ENCODE measurements around the gene NPBWR2. TPM values are rescaled to one million over a fixed set of nuclear protein-coding genes. Genes with fewer than 3 reads are reported as not detected.
"Not testable (repeated sequence)": the region's sequence is repeated elsewhere in the genome, so short reads cannot be mapped to it uniquely, and the experiment has no call there.

Gene NPBWR2
- polyA plus RNA-seq, 5 donors: not detected

DNA sequence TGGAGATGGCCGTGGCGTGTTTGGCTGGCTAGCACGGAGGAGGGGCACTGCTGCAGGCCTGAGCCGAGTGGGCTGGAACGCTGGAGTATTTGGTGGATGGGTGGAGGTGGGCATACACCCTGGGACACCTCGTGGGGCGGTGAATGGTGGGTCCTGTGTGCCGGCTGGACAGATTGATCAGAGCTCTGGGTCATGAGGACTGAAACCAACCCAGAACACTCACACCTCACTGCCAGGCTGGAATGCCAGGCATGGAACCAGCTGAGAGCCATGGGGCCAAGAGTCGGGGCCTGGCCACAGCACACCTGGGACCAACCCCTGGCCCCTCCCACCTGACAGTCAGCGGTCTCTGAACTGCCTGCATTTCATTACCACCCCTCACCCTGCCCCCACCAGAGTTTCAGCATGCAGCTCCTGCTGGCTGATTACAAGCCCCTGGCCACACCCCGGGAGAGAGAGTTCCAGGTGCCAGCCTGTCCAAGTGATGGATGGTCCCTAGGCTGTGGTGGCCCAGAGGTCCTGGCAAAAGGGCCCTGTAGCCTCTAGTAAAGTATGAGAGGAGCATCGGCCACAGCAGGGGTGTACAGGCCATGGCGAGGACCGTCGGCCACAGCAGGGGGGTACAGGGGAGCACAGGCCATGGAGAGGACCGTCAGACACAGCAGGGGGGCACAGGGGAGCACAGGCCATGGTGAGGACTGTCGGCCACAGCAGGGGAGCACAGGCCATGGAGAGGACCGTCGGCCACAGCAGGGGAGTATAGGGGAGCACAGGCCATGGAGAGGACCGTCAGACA lies 3.3 kb downstream of the NPBWR2 start:
- no peak for DNase-seq

DNA sequence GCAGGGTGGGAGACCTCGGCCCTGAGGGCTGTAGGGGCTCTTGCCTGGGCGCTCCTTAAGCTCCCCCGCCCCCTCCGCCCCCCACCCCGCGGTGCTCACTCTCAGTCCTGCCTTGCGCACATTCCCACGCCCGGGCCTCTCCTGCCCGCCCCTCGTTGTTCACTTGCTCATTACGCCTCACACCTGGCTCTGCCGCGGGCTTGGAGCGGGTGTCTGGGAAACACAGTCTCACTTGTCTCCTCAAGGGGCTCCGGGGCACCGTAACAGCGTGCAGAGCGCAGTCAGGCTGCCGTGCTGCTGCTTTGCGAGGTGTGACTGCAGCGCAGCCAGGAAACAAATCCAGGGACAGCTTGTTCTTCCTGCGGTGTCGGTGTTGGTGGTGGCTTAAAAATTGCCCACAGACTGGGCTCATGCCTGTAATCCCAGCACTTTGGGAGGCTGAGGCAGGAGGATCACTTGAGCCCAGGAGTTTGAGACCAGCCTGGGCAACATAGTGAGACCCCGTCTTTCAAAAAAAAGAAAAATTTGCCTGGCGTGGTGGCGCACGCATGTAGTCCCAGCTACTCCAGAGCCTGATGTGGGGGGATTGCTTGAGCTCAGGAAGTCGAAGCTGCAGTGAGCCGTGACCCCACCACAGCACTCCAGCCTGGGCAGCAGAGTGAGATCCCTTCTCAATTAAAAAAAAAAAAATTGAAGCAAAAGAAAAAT lies 4.6 kb downstream of the NPBWR2 start:
- DNase-seq: no peak

DNA sequence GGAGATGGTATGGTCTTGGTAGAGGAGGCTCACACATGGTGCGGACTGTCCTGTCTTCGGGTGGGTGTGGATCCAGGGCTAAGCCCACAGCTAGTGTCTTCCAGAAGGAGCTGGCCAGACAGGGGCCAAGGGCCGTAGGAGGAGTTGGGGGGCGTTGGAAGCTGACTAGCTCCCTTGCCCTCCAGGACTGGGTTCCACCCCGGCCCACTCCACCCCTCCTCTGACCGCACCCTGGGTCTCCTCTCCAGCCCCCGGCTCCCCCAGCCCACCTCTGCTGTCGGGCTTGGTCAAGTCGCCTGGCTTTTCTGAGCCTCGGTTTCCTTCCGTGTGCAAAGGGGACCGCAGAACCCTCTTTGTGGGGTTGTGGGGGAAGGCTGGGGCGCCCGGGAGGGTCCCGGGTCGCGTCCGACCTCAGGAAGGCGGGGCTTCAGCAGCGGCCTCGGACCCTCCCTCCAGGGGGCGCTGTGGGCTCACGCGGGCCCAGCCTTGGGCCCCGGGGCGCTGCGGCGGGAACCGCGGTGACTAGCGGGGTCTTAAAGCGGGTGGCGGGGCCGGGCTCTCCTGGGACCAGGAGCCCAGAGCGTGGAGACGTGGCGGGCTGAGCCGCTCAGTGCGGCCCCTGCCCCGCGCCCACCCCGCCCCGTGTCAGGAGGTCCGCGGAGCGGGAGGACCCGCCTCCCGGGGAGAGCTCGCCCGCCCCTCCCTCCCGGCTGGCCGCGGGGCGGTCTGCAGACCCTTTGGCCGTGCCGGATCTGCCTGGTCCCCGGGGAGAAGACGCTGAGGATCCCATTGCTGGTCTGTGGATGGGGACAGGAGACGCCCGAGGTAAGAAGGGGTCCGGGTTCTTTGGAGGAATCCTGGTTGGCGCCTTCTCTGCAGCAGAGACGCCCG lies 5.4 kb downstream of the NPBWR2 start:
- DNase-seq: no peak

DNA sequence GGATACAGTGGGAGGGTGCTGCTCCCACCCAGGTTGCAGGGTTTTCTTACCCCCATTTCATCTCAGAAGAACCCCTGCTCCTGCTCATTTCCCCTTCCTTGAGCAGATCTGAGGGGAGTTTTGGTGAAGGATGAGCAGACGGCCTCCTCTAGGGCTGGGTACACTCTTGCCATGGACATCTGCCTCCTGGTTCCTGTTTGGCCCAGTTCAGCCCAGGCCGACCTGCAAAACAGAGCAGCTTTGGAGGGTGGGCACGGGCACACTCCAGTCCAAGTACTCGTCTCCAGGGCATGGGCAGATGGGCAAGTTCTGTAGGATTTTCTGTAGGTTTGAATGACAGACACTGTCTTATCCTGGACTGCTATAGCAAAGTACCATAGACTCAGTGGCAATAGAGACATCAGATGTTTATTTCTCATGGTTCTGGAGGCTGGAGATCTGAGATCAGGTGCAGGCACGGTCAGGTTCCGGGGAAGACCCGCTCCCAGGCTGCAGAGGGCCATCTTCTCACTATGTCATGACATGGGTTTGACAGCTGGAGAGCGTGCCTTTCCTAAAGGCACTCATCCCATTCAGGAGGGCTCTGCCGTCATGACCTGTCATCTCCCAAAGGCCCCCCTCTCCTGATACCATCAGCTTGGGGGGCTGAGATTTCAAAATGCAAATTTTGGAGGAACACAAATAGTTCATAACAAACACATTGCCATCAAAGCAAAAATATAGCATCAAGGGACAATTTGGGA lies 6.2 kb downstream of the NPBWR2 start:
- DNase-seq: no peak

DNA sequence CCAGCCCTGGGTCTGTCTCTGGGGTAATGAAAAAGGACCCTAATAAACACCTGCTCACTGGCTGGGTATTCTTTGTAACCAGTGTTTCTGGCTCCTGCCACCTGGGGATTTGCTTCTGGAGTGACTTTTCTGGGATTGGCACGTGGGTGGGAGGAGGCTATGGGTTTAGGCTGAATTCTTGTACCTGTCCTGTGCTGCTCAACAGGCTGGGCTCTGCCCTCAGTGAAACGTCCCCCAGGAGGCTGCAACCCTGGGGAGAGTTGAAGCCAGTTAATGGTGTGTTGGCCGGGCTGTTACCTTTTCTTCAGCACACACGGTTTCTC lies 6.8 kb downstream of the NPBWR2 start:
- DNase-seq: no peak

DNA sequence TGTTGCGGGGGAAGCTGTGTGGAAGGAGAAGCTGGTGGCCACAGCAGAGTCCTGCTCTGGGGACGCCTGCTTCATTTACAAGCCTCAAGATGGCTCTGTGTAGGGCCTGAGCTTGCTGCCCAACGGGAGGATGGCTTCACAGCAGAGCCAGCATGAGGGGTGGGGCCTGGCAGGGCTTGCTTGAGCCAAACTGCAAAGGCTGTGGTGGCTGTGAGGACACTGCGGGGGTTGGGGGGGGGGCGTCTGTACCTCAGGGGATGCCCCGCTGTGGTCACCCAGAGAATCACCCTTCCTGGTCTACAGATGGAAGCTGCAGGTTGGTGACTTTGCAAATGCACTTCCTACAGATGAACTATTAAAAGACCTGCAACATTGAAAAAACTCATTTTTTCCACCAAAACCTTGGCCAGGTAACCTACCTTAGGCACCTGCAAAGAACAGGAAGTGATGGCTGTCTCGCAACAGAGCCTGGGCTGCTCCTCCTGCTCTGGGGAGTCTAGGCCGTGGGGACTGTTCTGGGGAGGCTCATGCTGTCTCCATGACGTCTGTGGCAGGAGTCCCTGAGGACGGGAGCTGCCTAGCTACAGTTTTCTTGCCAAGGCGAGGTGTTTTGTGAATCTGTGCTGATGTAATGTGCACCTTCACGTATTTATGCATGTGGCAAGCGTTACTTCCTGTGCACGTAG lies 7.3 kb downstream of the NPBWR2 start:
- no peak for DNase-seq

DNA sequence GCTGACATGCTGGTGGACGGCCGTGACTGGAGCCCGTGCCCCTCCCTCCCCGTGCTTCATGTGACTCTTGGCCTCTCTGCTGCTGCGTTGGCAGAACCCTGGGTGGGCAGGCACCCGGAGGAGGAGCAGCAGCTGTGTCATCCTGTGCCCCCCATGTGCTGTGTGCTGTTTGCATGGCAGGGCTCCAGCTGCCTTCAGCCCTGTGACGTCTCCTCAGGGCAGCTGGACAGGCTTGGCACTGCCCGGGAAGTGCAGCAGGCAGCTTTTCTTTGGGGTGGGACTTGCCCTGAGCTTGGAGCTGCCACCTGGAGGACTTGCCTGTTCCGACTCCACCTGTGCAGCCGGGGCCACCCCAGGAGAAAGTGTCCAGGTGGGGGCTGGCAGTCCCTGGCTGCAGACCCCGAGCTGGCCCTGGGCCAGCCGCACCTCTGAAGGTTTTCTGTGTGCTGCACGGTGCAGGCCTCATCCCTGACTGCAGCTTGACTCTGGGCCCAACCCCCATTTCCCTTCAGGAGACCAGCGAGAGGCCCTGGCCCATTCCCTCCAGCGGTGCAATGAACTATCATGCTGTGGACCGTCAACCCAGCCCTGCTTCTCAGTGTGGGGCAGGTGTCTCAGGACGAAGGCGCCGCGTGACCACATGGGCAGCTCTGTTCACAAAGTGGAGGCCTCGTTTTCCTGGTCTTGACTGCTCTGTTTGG lies 8.1 kb downstream of the NPBWR2 start:
- no peak for DNase-seq

DNA sequence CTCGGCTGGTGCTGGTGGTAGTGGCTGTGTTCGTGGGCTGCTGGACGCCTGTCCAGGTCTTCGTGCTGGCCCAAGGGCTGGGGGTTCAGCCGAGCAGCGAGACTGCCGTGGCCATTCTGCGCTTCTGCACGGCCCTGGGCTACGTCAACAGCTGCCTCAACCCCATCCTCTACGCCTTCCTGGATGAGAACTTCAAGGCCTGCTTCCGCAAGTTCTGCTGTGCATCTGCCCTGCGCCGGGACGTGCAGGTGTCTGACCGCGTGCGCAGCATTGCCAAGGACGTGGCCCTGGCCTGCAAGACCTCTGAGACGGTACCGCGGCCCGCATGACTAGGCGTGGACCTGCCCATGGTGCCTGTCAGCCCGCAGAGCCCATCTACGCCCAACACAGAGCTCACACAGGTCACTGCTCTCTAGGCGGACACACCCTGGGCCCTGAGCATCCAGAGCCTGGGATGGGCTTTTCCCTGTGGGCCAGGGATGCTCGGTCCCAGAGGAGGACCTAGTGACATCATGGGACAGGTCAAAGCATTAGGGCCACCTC lies 8.8 kb downstream of the NPBWR2 start:
- DNase-seq: no peak

DNA sequence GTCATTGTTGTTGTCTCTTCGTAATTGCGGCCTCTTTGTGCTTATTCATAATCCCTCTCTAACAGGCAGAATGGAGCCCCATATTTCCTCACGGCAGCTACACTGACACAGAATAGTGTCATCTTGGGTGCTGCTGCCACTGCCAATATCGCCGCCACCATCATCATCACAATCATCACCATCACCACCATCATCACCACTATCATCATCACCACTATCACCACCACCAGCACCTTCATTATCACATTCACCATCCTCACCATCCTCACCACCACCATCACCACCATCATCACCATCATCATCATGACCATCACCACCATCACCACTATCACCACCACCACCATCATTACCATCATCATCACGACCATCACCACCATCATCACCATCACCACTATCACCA lies 10.8 kb downstream of the NPBWR2 start:
- DNase-seq: no peak

DNA sequence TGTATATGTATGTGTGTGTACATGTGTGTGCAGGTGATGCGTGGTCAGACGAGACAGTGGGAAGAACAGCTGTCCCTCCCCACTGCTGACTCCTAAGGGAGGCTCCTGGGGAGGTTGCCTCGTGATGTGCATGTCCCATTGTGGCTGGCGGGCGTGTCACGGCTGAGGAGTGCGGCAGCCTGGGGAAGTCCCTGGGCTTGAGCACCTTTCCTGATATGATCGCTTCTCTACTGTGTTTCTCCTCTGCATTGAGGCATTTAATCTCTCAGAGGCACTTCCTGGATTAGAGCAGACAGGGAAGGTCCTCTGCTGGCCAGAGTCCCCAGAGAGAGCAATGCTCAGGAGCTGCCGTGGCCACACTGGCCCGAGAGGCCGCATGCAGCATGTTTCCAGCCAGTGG lies 11.4 kb downstream of the NPBWR2 start:
- no peak for DNase-seq

DNA sequence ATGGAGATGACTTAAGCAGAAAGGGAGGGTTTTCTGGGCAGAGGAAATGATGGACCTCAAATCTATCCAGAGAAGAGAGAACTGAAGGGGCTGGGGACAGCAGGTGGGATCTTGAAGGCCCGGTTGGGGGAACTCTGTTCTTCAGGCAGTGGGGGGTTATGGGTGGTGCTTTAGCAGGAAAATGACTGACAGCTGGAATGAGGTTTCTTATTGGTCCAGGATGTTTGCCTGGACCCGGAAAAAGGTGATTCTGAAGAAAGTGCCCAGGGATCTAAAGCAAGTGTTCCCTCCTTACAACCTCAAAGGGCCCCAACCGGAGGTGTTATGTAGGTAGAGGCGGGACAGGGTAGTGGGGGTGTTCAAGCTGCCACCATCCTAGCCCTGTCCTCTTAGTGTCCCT lies 11.9 kb downstream of the NPBWR2 start:
- DNase-seq: no peak

DNA sequence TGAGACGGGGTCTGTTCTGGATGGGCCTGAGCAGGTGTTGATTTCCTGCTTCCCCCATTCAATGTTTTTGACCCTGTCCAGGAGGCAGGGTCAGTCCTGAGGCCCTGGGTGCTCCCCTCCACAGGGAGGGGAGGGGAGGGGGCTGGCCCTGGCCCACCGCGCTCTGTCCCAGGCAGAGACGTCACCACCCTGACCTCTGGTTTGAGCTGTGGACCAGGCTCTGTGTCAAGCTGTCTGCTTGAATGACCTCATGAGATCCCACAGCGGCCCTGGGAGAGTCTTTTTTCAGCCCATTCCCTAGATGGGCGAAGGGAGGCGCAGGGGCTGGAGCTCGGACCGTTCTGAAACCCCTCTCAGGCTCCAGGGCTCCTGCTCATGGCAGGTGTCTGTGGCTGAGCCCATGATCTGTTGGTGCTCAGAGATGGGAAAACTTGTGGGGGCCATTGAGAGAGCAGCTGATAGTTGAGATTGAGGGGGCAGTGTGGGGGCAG lies 14.3 kb downstream of the NPBWR2 start:
- DNase-seq: no peak

DNA sequence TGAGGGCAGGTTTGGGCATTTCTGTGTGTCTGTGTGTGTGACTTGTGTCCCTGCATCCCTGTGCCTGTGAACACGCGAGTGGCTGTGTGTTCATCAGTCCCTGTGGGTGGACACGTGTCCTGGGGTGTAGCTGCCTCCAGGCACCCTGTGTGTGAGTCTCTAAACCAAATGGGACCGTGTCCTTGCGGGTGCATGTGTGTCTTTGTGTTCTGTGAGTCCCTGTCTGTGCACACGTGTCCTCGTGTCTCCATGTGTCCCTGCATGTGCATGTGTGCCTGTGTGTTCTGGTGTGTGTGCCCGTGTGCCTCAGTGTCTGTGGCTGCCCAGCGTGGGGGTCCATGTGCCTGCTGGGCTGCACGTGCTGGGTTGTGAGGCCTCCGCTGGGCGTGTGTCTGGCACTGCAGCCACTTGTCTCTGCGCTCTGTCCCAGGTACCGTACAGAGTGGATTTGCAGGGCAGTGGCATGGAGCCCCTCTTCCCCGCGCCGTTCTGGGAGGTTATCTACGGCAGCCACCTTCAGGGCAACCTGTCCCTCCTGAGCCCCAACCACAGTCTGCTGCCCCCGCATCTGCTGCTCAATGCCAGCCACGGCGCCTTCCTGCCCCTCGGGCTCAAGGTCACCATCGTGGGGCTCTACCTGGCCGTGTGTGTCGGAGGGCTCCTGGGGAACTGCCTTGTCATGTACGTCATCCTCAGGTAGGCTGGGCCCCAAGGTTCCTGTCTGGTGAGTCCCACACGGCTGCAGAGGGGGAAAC lies 14.9 kb downstream of the NPBWR2 start:
- no peak for DNase-seq

DNA sequence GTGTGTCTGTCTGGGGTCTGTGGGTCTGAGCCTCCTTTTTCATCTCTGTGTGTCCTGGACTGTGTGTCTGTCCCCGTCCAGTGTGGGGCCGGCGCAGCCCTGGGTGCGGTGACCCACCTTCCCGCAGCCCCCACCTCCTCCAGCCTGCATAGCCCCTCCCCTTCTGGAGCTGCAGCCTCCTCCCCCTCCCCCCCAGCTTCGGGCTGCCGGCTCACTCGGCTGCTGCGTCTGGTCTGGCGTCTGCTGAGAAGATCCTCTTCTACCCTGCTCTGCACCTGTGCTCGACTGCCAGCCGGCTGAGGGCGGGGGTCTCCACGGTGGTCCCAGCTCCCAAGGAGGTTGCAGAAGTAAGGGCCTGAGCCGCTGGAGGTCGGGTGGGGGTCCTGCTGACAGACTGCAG lies 15.6 kb downstream of the NPBWR2 start:
- DNase-seq: no peak

DNA sequence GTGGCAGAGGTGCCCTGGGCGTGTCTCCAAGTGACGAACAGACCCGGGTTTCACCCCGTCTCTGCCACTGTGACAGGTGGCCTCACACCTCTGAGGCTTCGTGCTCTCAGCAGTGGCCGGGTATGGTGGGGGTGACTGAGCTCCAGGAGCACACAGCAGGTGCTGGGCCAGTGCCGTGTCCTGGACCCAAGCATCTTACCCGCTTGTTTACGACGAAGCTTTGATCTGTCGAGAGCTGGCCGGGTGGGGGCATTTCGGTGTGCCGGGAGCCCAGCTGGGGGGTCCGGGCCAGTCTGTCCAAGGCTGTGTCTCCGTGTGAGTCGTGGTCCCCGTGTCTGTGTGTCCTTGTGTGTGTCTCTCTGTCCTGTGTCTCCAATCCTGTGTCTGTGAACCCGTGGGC lies 16.0 kb downstream of the NPBWR2 start:
- no peak for DNase-seq

DNA sequence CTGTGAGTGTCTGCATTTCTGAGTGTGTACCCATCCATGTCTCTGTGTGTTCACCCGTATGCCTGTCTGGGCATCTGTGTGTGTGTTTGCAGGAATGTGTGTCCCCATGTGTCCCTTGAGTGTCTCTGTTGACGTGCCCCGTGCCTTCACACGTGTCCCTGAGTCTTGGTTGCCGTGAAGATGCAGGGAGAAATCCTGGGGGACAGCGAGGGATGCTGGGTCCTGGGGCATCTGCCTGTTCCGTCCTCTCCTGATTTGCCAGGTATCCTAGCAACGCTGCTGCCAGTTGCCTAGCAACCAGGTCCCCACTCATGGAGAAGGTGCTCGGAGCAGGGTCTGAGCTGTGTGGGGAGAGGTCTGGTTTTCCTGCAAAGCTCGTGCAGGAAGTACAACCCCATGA lies 17.2 kb downstream of the NPBWR2 start:
- no peak for DNase-seq

DNA sequence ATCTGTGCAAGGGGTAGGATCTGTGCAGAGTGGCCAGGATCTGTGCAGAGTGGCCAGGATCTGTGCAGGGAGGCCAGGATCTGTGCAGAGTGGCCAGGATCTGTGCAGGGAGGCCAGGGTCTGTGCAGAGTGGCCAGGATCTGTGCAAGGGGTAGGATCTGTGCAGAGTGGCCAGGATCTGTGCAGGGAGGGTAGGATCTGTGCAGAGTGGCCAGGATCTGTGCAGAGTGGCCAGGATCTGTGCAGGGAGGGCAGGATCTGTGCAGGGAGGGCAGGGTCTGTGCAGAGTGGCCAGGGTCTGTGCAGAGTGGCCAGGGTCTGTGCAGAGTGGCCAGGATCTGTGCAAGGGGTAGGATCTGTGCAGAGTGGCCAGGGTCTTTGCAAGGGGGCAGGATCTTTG lies 18.8 kb downstream of the NPBWR2 start:
- DNase-seq: not testable (repeated sequence)

DNA sequence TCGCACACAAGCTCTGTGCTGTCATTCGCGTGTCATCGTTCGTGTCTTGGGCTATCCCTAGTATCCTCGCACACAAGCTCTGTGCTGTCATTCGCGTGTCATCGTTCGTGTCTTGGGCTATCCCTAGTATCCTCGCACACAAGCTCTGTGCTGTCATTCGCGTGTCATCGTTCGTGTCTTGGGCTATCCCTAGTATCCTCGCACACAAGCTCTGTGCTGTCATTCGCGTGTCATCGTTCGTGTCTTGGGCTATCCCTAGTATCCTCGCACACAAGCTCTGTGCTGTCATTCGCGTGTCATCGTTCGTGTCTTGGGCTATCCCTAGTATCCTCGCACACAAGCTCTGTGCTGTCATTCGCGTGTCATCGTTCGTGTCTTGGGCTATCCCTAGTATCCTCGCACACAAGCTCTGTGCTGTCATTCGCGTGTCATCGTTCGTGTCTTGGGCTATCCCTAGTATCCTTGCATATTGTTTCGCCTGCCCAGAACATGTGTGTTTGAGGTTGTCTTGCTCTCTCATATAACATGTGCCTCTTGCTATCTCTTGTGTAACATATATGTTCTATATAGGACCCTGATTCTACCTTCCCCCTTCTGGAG lies 20.0 kb downstream of the NPBWR2 start:
- DNase-seq: not testable (repeated sequence)

DNA sequence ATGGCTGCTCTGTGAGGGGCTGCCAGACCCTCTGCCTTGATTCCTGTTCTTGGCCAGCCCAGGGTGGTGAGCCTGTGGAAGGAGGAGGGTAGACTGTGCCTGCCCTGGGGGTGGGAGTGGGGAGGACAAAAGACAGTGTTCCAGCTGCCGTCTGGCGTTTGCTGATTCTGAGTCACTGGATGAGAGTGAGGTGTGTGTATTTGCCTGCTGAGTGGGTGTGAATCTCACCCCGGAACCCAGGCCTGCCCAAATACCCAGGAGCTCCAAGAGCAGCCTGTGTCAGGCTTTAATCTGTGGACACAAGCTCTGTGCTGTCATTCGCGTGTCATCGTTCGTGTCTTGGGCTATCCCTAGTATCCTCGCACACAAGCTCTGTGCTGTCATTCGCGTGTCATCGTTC lies 20.6 kb downstream of the NPBWR2 start:
- DNase-seq: no peak
